Effector CD4-positive, alpha-beta T cell (primary cell): Measurements from ENCODE around the gene PLOD3.

ENCODE experiments used
- DNase-seq: peaks from one replicate; pipeline ENCODE4 v3.0.0-alpha.2; 2020

Gene PLOD3

GRCh38 chr7:101163279-101164070 is 53.9 kb downstream of the PLOD3 start:
- no peak for DNase-seq

- no peak for DNase-seq
These were observed 54.7 kb downstream of the PLOD3 start for GRCh38 chr7:101162551-101163278.

- no peak for DNase-seq
These were observed 55.5 kb downstream of the PLOD3 start for GRCh38 chr7:101161692-101162471.

GRCh38 chr7:101160910-101161309 is 56.5 kb downstream of the PLOD3 start:
- no peak for DNase-seq

- no peak for DNase-seq
These were observed 57.4 kb downstream of the PLOD3 start for GRCh38 chr7:101159696-101160674.

- DNase-seq, result no peak
These were observed 60.4 kb downstream of the PLOD3 start for GRCh38 chr7:101156866-101157589.

GRCh38 chr7:101156277-101156676 is 61.1 kb downstream of the PLOD3 start:
- no peak for DNase-seq
